ENCODE measurements around the gene TNFRSF1B.

TNFRSF1B gene

GRCh38 chr1:12142141-12142823 lies 24.5 kb upstream of the TNFRSF1B start:
- no peak for DNase-seq (ENCODE audit: low spot score)

- peak; percentile 46 for DNase-seq (ENCODE audit: low spot score)
These were observed 23.7 kb upstream of the TNFRSF1B start for GRCh38 chr1:12142891-12143630.

GRCh38 chr1:12143631-12144155 lies 23.1 kb upstream of the TNFRSF1B start:
- DNase-seq (ENCODE audit: low spot score), result peak; percentile 51

- no peak for DNase-seq (ENCODE audit: low spot score)
These were observed 22.6 kb upstream of the TNFRSF1B start for GRCh38 chr1:12144236-12144635.

- DNase-seq (ENCODE audit: low spot score), result no peak
These were observed 21.8 kb upstream of the TNFRSF1B start for GRCh38 chr1:12144969-12145368.

GRCh38 chr1:12145616-12146342 lies 21.0 kb upstream of the TNFRSF1B start:
- no peak for DNase-seq (ENCODE audit: low spot score)

GRCh38 chr1:12146343-12147112 lies 20.3 kb upstream of the TNFRSF1B start:
- DNase-seq (ENCODE audit: low spot score), result no peak

GRCh38 chr1:12147201-12147701 lies 19.5 kb upstream of the TNFRSF1B start:
- no peak for DNase-seq (ENCODE audit: low spot score)

GRCh38 chr1:12148160-12148957 lies 18.4 kb upstream of the TNFRSF1B start:
- peak; percentile 55 for DNase-seq (ENCODE audit: low spot score)

GRCh38 chr1:12148958-12149790 lies 17.6 kb upstream of the TNFRSF1B start:
- DNase-seq (ENCODE audit: low spot score), result peak; percentile 88

GRCh38 chr1:12149791-12150175 lies 17.0 kb upstream of the TNFRSF1B start:
- no peak for DNase-seq (ENCODE audit: low spot score)

- DNase-seq (ENCODE audit: low spot score), result peak; percentile 48
These were observed 16.2 kb upstream of the TNFRSF1B start for GRCh38 chr1:12150456-12151200.

GRCh38 chr1:12151465-12151864 lies 15.3 kb upstream of the TNFRSF1B start:
- no peak for DNase-seq (ENCODE audit: low spot score)

GRCh38 chr1:12152113-12152891 lies 14.5 kb upstream of the TNFRSF1B start:
- peak; percentile 88 for DNase-seq (ENCODE audit: low spot score)

GRCh38 chr1:12153181-12153785 lies 13.5 kb upstream of the TNFRSF1B start:
- DNase-seq (ENCODE audit: low spot score), result peak; percentile 64

GRCh38 chr1:12155328-12155727 lies 11.5 kb upstream of the TNFRSF1B start:
- no peak for DNase-seq (ENCODE audit: low spot score)

GRCh38 chr1:12157366-12158231 lies 9.2 kb upstream of the TNFRSF1B start:
- DNase-seq (ENCODE audit: low spot score), result no peak

All from NAMALWA (cell line).